ENCODE results near the gene KRT6A. TPM values are rescaled to one million over a fixed set of nuclear protein-coding genes. Genes with fewer than 3 reads are reported as not detected.
A peak's percentile ranks its signal among the peaks of the same experiment; 100 is the strongest.

The KRT6A gene
- total RNA-seq, 1 experiment from 2014 or later = 0.24 TPM

GRCh38 chr12:52537101-52537500 lies 44.0 kb upstream of the KRT6A start:
- no peaks in the 10 kb centered on the region for H3K36me3 ChIP-seq (ENCODE audit: insufficient read depth, low read length, poor library complexity, severe bottlenecking)
- no peak overlapping the region for H3K4me3 ChIP-seq (ENCODE audit: low read depth, low read length, poor library complexity, severe bottlenecking)
- H3K9me3 ChIP-seq (ENCODE audit: low read depth, low read length, poor library complexity, severe bottlenecking) = no peaks in the 10 kb centered on the region
- peaks cover 7% of the 10 kb centered on the region for H3K4me1 ChIP-seq (ENCODE audit: insufficient read depth, low read length, poor library complexity, severe bottlenecking)
- BruUV-seq (replicated peaks) = no TSS peak
- ChIA-PET CTCF (no interaction called here), POLR2A (ENCODE audit: low non-redundant PET) (no interaction called here)
- no peak for DNase-seq (ENCODE audit: low spot score)
- no peaks in the 10 kb centered on the region for H3K27me3 ChIP-seq (replicated peaks; ENCODE audit: insufficient read depth, low read depth, low read length, poor library complexity)
- intact Hi-C loops (cut with micrococcal nuclease; ENCODE audit: unreplicated experiment) = no loop called here
- no peak overlapping the region for H3K27ac ChIP-seq (ENCODE audit: low read depth, low read length, poor library complexity, severe bottlenecking)
- TF ChIP-seq, protein P1, sequence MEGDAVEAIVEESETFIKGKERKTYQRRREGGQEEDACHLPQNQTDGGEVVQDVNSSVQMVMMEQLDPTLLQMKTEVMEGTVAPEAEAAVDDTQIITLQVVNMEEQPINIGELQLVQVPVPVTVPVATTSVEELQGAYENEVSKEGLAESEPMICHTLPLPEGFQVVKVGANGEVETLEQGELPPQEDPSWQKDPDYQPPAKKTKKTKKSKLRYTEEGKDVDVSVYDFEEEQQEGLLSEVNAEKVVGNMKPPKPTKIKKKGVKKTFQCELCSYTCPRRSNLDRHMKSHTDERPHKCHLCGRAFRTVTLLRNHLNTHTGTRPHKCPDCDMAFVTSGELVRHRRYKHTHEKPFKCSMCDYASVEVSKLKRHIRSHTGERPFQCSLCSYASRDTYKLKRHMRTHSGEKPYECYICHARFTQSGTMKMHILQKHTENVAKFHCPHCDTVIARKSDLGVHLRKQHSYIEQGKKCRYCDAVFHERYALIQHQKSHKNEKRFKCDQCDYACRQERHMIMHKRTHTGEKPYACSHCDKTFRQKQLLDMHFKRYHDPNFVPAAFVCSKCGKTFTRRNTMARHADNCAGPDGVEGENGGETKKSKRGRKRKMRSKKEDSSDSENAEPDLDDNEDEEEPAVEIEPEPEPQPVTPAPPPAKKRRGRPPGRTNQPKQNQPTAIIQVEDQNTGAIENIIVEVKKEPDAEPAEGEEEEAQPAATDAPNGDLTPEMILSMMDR (conservative IDR thresholded peaks at IDR 0.05; ENCODE audit: low read depth, low read length) = no peak
- no peak for TF ChIP-seq EZH2 (IDR thresholded peaks at IDR 0.05; ENCODE audit: borderline replicate concordance, low read depth, low read length, poor library complexity, severe bottlenecking)

DNA sequence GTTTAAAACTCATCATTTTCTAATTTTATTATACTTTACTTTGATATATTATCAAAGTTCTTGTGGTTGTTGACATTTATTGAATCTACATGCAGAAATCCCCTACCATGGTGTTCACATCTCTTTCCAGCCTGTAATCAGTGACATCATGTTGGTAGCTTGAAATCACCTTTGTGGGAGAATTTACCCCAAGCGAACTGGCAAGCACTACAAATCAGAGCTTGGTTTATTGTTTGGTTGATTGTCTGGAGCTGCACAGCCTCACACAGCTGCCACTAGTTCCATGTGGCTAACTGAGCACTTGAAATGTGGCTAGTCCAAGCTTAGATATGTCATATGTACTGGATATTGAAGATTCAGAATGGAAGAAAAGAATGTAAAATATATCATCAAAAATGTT lies 42.5 kb upstream of the KRT6A start:
- H3K27ac ChIP-seq (ENCODE audit: low read depth, low read length, poor library complexity, severe bottlenecking) = no peak overlapping the region
- ChIA-PET POLR2A (ENCODE audit: low non-redundant PET) (no interaction called here), CTCF (no interaction called here)
- TF ChIP-seq, protein P1 (conservative IDR thresholded peaks at IDR 0.05; ENCODE audit: low read depth, low read length) = no peak
- TF ChIP-seq EZH2 (IDR thresholded peaks at IDR 0.05; ENCODE audit: borderline replicate concordance, low read depth, low read length, poor library complexity, severe bottlenecking) = no peak
- peaks cover 7% of the 10 kb centered on the region for H3K4me1 ChIP-seq (ENCODE audit: insufficient read depth, low read length, poor library complexity, severe bottlenecking)
- intact Hi-C loops (cut with micrococcal nuclease; ENCODE audit: unreplicated experiment) = no loop called here
- no TSS peak for BruUV-seq (replicated peaks)
- no peak overlapping the region for H3K4me3 ChIP-seq (ENCODE audit: low read depth, low read length, poor library complexity, severe bottlenecking)
- H3K36me3 ChIP-seq (ENCODE audit: insufficient read depth, low read length, poor library complexity, severe bottlenecking) = no peaks in the 10 kb centered on the region
- DNase-seq (ENCODE audit: low spot score) = no peak
- no peaks in the 10 kb centered on the region for H3K9me3 ChIP-seq (ENCODE audit: low read depth, low read length, poor library complexity, severe bottlenecking)
- no peaks in the 10 kb centered on the region for H3K27me3 ChIP-seq (replicated peaks; ENCODE audit: insufficient read depth, low read depth, low read length, poor library complexity)

GRCh38 chr12:52534482-52534881 lies 41.4 kb upstream of the KRT6A start:
- DNase-seq (ENCODE audit: low spot score) = no peak
- Histone ChIP-seq H3K27ac (ENCODE audit: low read depth, low read length, poor library complexity, severe bottlenecking) (no peak overlapping the region), H3K9me3 (ENCODE audit: low read depth, low read length, poor library complexity, severe bottlenecking) (no peaks in the 10 kb centered on the region), H3K4me1 (ENCODE audit: insufficient read depth, low read length, poor library complexity, severe bottlenecking) (peaks cover 7% of the 10 kb centered on the region), H3K4me3 (ENCODE audit: low read depth, low read length, poor library complexity, severe bottlenecking) (no peak overlapping the region), H3K36me3 (ENCODE audit: insufficient read depth, low read length, poor library complexity, severe bottlenecking) (no peaks in the 10 kb centered on the region), H3K27me3 (replicated peaks; ENCODE audit: insufficient read depth, low read depth, low read length, poor library complexity) (no peaks in the 10 kb centered on the region)
- CTCF ChIA-PET = no interaction called here
- POLR2A ChIA-PET (ENCODE audit: low non-redundant PET) = no interaction called here
- TF ChIP-seq, protein P1 (conservative IDR thresholded peaks at IDR 0.05; ENCODE audit: low read depth, low read length) = peak; percentile 40
- TF ChIP-seq EZH2 (IDR thresholded peaks at IDR 0.05; ENCODE audit: borderline replicate concordance, low read depth, low read length, poor library complexity, severe bottlenecking) = no peak
- intact Hi-C loops (cut with micrococcal nuclease; ENCODE audit: unreplicated experiment) = no loop called here
- no TSS peak for BruUV-seq (replicated peaks)

Measured in A673 (cell line).